ENCODE measurements around the gene DAPK2.
"Not testable (repeated sequence)": the region's sequence is repeated elsewhere in the genome, so short reads cannot be mapped to it uniquely, and the experiment has no call there.

The DAPK2 gene

GRCh38 chr15:63915873-63916771 is 130.2 kb downstream of the DAPK2 start:
- DNase-seq (ENCODE audit: low read depth in 2 of 2) = no peak

- no peak for DNase-seq (ENCODE audit: low read depth in 2 of 2)
These were observed 130.9 kb downstream of the DAPK2 start for GRCh38 chr15:63915209-63915872.

GRCh38 chr15:63913786-63914315 is 132.4 kb downstream of the DAPK2 start:
- no peak for DNase-seq (ENCODE audit: low read depth in 2 of 2)

- DNase-seq (ENCODE audit: low read depth in 2 of 2) = no peak
These were observed 132.9 kb downstream of the DAPK2 start for GRCh38 chr15:63913336-63913735.

GRCh38 chr15:63912061-63912615 is 134.1 kb downstream of the DAPK2 start:
- DNase-seq (ENCODE audit: low read depth in 2 of 2) = no peak

GRCh38 chr15:63911160-63911559 is 135.1 kb downstream of the DAPK2 start:
- no peak for DNase-seq (ENCODE audit: low read depth in 2 of 2)

- DNase-seq (ENCODE audit: low read depth in 2 of 2) = no peak
These were observed 136.4 kb downstream of the DAPK2 start for GRCh38 chr15:63909819-63910437.

- DNase-seq (ENCODE audit: low read depth in 2 of 2) = no peak
These were observed 137.3 kb downstream of the DAPK2 start for GRCh38 chr15:63908991-63909390.

- no peak for DNase-seq (ENCODE audit: low read depth in 2 of 2)
These were observed 138.0 kb downstream of the DAPK2 start for GRCh38 chr15:63908281-63908680.

GRCh38 chr15:63907521-63907920 is 138.8 kb downstream of the DAPK2 start:
- no peak for DNase-seq (ENCODE audit: low read depth in 2 of 2)

- DNase-seq (ENCODE audit: low read depth in 2 of 2) = no peak
These were observed 140.1 kb downstream of the DAPK2 start for GRCh38 chr15:63906266-63906584.

GRCh38 chr15:63905558-63906265 is 140.6 kb downstream of the DAPK2 start:
- DNase-seq (ENCODE audit: low read depth in 2 of 2) = no peak

GRCh38 chr15:63905131-63905530 is 141.2 kb downstream of the DAPK2 start:
- DNase-seq (ENCODE audit: low read depth in 2 of 2) = no peak

- no peak for DNase-seq (ENCODE audit: low read depth in 2 of 2)
These were observed 142.2 kb downstream of the DAPK2 start for GRCh38 chr15:63904042-63904441.

GRCh38 chr15:63902671-63903035 is 143.6 kb downstream of the DAPK2 start:
- no peak for DNase-seq (ENCODE audit: low read depth in 2 of 2)

- no peak for DNase-seq (ENCODE audit: low read depth in 2 of 2)
These were observed 144.2 kb downstream of the DAPK2 start for GRCh38 chr15:63901912-63902670.

- no peak for DNase-seq (ENCODE audit: low read depth in 2 of 2)
These were observed 146.0 kb downstream of the DAPK2 start for GRCh38 chr15:63900306-63900705.

GRCh38 chr15:63899606-63900005 is 146.7 kb downstream of the DAPK2 start:
- DNase-seq (ENCODE audit: low read depth in 2 of 2) = not testable (repeated sequence)

GRCh38 chr15:63899193-63899592 is 147.1 kb downstream of the DAPK2 start:
- no peak for DNase-seq (ENCODE audit: low read depth in 2 of 2)

GRCh38 chr15:63896336-63897115 is 149.8 kb downstream of the DAPK2 start:
- peak; percentile 26 to 31 for DNase-seq (ENCODE audit: low read depth in 2 of 2)

Data from stimulated activated CD8-positive, alpha-beta memory T cell treated with anti-CD3 and anti-CD28 coated beads, Interleukin-2, amount 100 ng/mL, for 48 hours (primary cell).